Caco-2 (cell line): ENCODE data around the gene BTBD16. TPM values are rescaled to one million over a fixed set of nuclear protein-coding genes. Genes with fewer than 3 reads are reported as not detected.

Experiments used
- BruUV-seq: library from RNA; stranded (reverse); fragments of 400-500 nt; replicated peaks from 2 replicates; lab custom pipeline; 2021; lab: Mats Ljungman, UMichigan
- CTCF ChIA-PET: fragments of 300-600 bp; sonication (Branson Sonifier 250); formaldehyde crosslinking; loops from one replicate; lab custom pipeline; 2022; ENCODE audit warnings: antibody characterized with exemption; lab: Charles Lee
- POLR2A ChIA-PET: fragments of 300-600 bp; sonication (Branson Sonifier 250); formaldehyde crosslinking; loops from one replicate; lab custom pipeline; 2022; ENCODE audit warnings: antibody characterized with exemption; lab: Charles Lee
- DNase-seq, 2 experiments: peaks; one replicate each; pipeline versions ENCODE4 v3.0.0 to v3.0.0-alpha.2; 2020 to 2022
- H3K27me3 ChIP-seq: replicated peaks from 2 replicates; pipeline ENCODE4 v1.6.0; 2011; ENCODE audit warnings: low read length; ENCODE audit not compliant: control insufficient read depth, insufficient read depth
- H3K36me3 ChIP-seq: 2 replicates; pipeline ENCODE4 v1.5.1; 2011; ENCODE audit warnings: low read length; ENCODE audit not compliant: control insufficient read depth, insufficient read depth
- H3K4me1 ChIP-seq: fragments of 250-450 bp; sonication (Bioruptor Pico); 2 replicates; pipeline ENCODE4 v1.5.1; 2020; ENCODE audit warnings: mild to moderate bottlenecking
- H3K4me3 ChIP-seq: 2 replicates; pipeline ENCODE4 v1.5.1; 2011; ENCODE audit warnings: low read depth, mild to moderate bottlenecking, control low read depth, low read length
- H3K9me3 ChIP-seq: fragments of 250-450 bp; sonication (Bioruptor Pico); 2 replicates; pipeline ENCODE4 v1.5.1; 2020; ENCODE audit warnings: mild to moderate bottlenecking, moderate library complexity
- H3K27ac Mint-ChIP-seq: one replicate; pipeline ENCODE4 v1.8.0; 2022; ENCODE audit warnings: mixed read lengths; ENCODE audit not compliant: unreplicated experiment
- H3K27me3 Mint-ChIP-seq: one replicate; pipeline ENCODE4 v1.8.0; 2022; ENCODE audit warnings: mixed read lengths; ENCODE audit not compliant: insufficient read depth, unreplicated experiment
- H3K36me3 Mint-ChIP-seq: one replicate; pipeline ENCODE4 v1.8.0; 2022; ENCODE audit warnings: mild to moderate bottlenecking, mixed read lengths; ENCODE audit not compliant: insufficient read depth, unreplicated experiment
- H3K4me1 Mint-ChIP-seq: one replicate; pipeline ENCODE4 v1.8.0; 2022; ENCODE audit warnings: low read depth, mixed read lengths; ENCODE audit not compliant: unreplicated experiment
- H3K4me3 Mint-ChIP-seq: one replicate; pipeline ENCODE4 v1.8.0; 2022; ENCODE audit warnings: mild to moderate bottlenecking, moderate library complexity, mixed read lengths; ENCODE audit not compliant: unreplicated experiment
- H3K9me3 Mint-ChIP-seq: one replicate; pipeline ENCODE4 v1.8.0; 2022; ENCODE audit warnings: mixed read lengths; ENCODE audit not compliant: unreplicated experiment
- CTCF ChIP-seq, 2 experiments: fragments of 200-600 bp in 1 of 2; IDR thresholded peaks; 1 replicate in 1 of 2; 2 replicates in 1 of 2; pipeline versions ENCODE4 v1.5.1 to v1.8.0; 2011 to 2022; ENCODE audit warnings: antibody characterized with exemption in 1 of 2, control low read depth in 1 of 2, inconsistent platforms in 1 of 2, low read depth in 1 of 2, low read length in 1 of 2, mild to moderate bottlenecking in 1 of 2, moderate library complexity in 1 of 2; ENCODE audit not compliant: insufficient read depth in 1 of 2, severe bottlenecking in 1 of 2, unreplicated experiment in 1 of 2
- intact Hi-C: fragments of 100-400 bp; cut with micrococcal nuclease; formaldehyde crosslinking; loops from one replicate; pipeline ENCODE4 v1.10.0; 2022; ENCODE audit not compliant: unreplicated experiment
- total RNA-seq: library from RNA; stranded (reverse); gene quantifications from 2 replicates; pipeline ENCODE4 v1.2.3, GENCODE V29; 2022

Gene BTBD16
- total RNA-seq, 1 experiment from 2014 or later: not detected

- CTCF ChIA-PET: no interaction called here
- BruUV-seq: no TSS peak
- intact Hi-C loops: no loop called here
- H3K9me3 Mint-ChIP-seq: no peaks in the 10 kb centered on the region
- no peaks in the 10 kb centered on the region for H3K36me3 Mint-ChIP-seq
- peaks cover 18% of the 10 kb centered on the region for H3K4me1 Mint-ChIP-seq
- Histone ChIP-seq H3K27me3 (no peaks in the 10 kb centered on the region), H3K9me3 (no peaks in the 10 kb centered on the region), H3K4me3 (no peak overlapping the region), H3K36me3 (peaks cover 2% of the 10 kb centered on the region; the same call in 1 of the 2 replicates), H3K4me1 (no peaks in the 10 kb centered on the region)
- POLR2A ChIA-PET: no interaction called here
- H3K27me3 Mint-ChIP-seq: no peaks in the 10 kb centered on the region
- no peak overlapping the region for H3K4me3 Mint-ChIP-seq
- DNase-seq: no peak
- no peak overlapping the region for H3K27ac Mint-ChIP-seq
- TF ChIP-seq CTCF (IDR thresholded peaks at IDR 0.05; ENCODE audit: insufficient read depth in 1 of 2, low read depth in 1 of 2, low read length in 1 of 2, severe bottlenecking in 1 of 2, unreplicated experiment in 1 of 2): no peak
These were observed 107.9 kb downstream of the BTBD16 start for GRCh38 chr10:122379041-122379440.

GRCh38 chr10:122379537-122379936 lies 108.4 kb downstream of the BTBD16 start:
- Mint-ChIP-seq H3K36me3 (no peaks in the 10 kb centered on the region), H3K9me3 (no peaks in the 10 kb centered on the region), H3K4me3 (no peak overlapping the region), H3K27ac (no peak overlapping the region), H3K27me3 (no peaks in the 10 kb centered on the region), H3K4me1 (peaks cover 18% of the 10 kb centered on the region)
- H3K4me3 ChIP-seq: no peak overlapping the region
- BruUV-seq: no TSS peak
- intact Hi-C loops: no loop called here
- ChIA-PET CTCF (no interaction called here), POLR2A (no interaction called here)
- no peak for TF ChIP-seq CTCF (IDR thresholded peaks at IDR 0.05; ENCODE audit: insufficient read depth in 1 of 2, low read depth in 1 of 2, low read length in 1 of 2, severe bottlenecking in 1 of 2, unreplicated experiment in 1 of 2)
- no peaks in the 10 kb centered on the region for H3K9me3 ChIP-seq
- H3K4me1 ChIP-seq: no peaks in the 10 kb centered on the region
- H3K36me3 ChIP-seq: peaks cover 2% of the 10 kb centered on the region; the same call in 1 of the 2 replicates
- H3K27me3 ChIP-seq: no peaks in the 10 kb centered on the region
- no peak for DNase-seq

- Mint-ChIP-seq H3K27ac (no peak overlapping the region), H3K9me3 (no peaks in the 10 kb centered on the region), H3K36me3 (no peaks in the 10 kb centered on the region), H3K4me1 (peaks cover 18% of the 10 kb centered on the region), H3K27me3 (no peaks in the 10 kb centered on the region), H3K4me3 (no peak overlapping the region)
- H3K27me3 ChIP-seq: no peaks in the 10 kb centered on the region
- intact Hi-C loops: no loop called here
- H3K9me3 ChIP-seq: no peaks in the 10 kb centered on the region
- H3K4me3 ChIP-seq: no peak overlapping the region
- no peak for TF ChIP-seq CTCF (IDR thresholded peaks at IDR 0.05; ENCODE audit: insufficient read depth in 1 of 2, low read depth in 1 of 2, low read length in 1 of 2, severe bottlenecking in 1 of 2, unreplicated experiment in 1 of 2)
- ChIA-PET CTCF (no interaction called here), POLR2A (no interaction called here)
- BruUV-seq: no TSS peak
- no peak for DNase-seq
- H3K4me1 ChIP-seq: no peaks in the 10 kb centered on the region
- H3K36me3 ChIP-seq: peaks cover 2% of the 10 kb centered on the region; the same call in 1 of the 2 replicates
These were observed 109.6 kb downstream of the BTBD16 start for GRCh38 chr10:122380703-122381102.
